ENCODE measurements around the gene NOVA2.
A peak's percentile ranks its signal among the peaks of the same experiment; 100 is the strongest.

The NOVA2 gene

DNA sequence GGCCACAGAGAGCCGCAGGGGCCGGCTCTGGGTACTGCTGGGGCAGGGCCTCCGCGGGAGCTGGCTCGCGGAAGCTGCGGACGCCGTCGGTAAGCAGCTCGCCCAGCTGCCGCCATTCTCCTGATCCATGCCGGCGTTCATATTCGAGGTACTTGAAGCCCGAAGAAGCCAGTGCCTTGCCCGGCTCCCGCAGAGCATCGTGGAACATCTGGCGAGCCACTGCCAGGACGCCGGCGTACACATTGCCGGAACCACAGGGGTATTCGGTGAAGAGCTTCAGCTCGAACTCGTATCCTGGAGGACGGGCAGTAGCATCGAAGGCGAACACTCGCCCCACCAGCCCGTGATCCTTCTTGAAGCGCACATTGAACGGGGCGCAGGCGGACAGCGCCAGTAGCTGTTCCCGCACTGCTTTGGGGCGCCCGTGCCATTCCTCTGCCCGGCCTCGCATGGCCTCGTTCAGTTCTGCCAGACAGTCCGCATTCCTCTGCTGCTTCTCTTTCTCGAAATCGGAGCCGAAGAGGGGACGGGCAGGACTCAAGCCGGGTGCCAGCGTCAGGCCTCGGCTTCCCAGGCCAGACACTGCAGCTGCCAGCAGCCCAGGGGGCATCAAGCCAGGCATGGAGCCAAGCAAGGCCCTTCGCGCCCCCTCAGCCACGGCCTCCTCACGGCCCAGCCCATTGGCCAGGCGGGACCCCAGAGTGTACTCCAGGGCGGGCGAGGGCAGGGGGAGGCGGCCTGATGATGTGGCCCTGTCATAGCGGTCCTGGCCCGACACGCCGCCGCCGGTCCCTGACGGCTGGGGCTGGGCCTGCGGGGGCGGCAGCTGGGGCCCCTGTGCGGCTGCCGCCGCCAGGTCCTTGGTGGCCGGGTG is 88.7 kb downstream of the NOVA2 start:
- H3K9ac ChIP-seq (ENCODE audit: low read depth in 1 of 2, low read length in 2 of 2): peak overlapping the region; percentile 70 to 84
- no peaks in the 10 kb centered on the region for H3K36me3 ChIP-seq (ENCODE audit: control insufficient read depth in 2 of 2, insufficient read depth in 2 of 2, low read length in 2 of 2)
- H3K4me3 ChIP-seq (ENCODE audit: low read length in 2 of 2): peak overlapping the region; percentile 83 to 85
- peak overlapping the region; percentile 85 to 90 for H3K27ac ChIP-seq (ENCODE audit: low read depth in 2 of 2, low read length in 2 of 2)
- H3K9me3 ChIP-seq (ENCODE audit: control insufficient read depth in 2 of 2, low read length in 2 of 2): no peaks in the 10 kb centered on the region
- no peaks in the 10 kb centered on the region for H3K27me3 ChIP-seq (ENCODE audit: control insufficient read depth in 2 of 2, insufficient read depth in 2 of 2, low read length in 2 of 2)
- peaks cover 41 to 45% of the 10 kb centered on the region in 2 donors for H3K4me1 ChIP-seq (ENCODE audit: control insufficient read depth in 2 of 2, insufficient read depth in 2 of 2, low read length in 2 of 2)

GRCh38 chr19:45883881-45884681 is 89.6 kb downstream of the NOVA2 start:
- Histone ChIP-seq H3K27ac (ENCODE audit: low read depth in 2 of 2, low read length in 2 of 2) (peak overlapping the region in 1 of 2 donors; percentile 34), H3K4me3 (ENCODE audit: low read length in 2 of 2) (peak overlapping the region in 1 of 2 donors; percentile 45), H3K27me3 (ENCODE audit: control insufficient read depth in 2 of 2, insufficient read depth in 2 of 2, low read length in 2 of 2) (no peaks in the 10 kb centered on the region), H3K9me3 (ENCODE audit: control insufficient read depth in 2 of 2, low read length in 2 of 2) (no peaks in the 10 kb centered on the region), H3K9ac (ENCODE audit: low read depth in 1 of 2, low read length in 2 of 2) (peak overlapping the region in 1 of 2 donors; percentile 28), H3K36me3 (ENCODE audit: control insufficient read depth in 2 of 2, insufficient read depth in 2 of 2, low read length in 2 of 2) (no peaks in the 10 kb centered on the region), H3K4me1 (ENCODE audit: control insufficient read depth in 2 of 2, insufficient read depth in 2 of 2, low read length in 2 of 2) (peaks cover 41 to 49% of the 10 kb centered on the region in 2 donors)

All from mucosa of rectum (tissue), 2 donors.